Measurements from ENCODE around the gene CCSER1. TPM values are rescaled to one million over a fixed set of nuclear protein-coding genes. Genes with fewer than 3 reads are reported as not detected.

CCSER1 gene
- total and polyA plus RNA-seq, 2 experiments from 2014 or later, result 5.2 to 23.4 TPM

DNA sequence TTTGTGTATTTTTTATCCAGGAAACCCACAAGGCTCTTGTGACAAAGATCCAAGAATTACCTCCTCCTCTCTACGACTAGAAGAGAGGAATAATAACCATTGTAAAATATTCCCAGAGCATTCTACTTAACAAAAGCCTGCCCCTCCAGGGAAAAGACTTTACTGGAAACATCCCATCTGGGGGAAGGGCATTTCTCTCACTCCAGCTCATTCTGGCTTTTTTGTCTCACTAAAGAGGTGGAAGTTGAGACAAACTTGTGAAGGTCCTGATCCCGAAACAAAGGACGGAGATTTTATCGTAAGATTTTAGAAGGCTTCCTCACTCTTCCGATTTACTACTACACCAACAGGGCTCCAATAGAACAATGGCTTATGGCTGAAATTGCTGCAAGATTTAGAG lies 1484.6 kb downstream of the CCSER1 start:
- Histone ChIP-seq H3K79me2 (no peaks in the 10 kb centered on the region), H3K4me1 (ENCODE audit: insufficient read depth) (no peaks in the 10 kb centered on the region), H3K4me2 (no peak overlapping the region), H3K4me3 (no peak overlapping the region), H4K20me1 (ENCODE audit: insufficient read depth, poor library complexity, severe bottlenecking) (no peaks in the 10 kb centered on the region), H3K27ac (no peak overlapping the region), H2AFZ (no peak overlapping the region), H3K9me3 (ENCODE audit: low read depth) (no peaks in the 10 kb centered on the region), H3K36me3 (replicated peaks; ENCODE audit: insufficient read depth, low read depth) (no peaks in the 10 kb centered on the region), H3K27me3 (no peaks in the 10 kb centered on the region), H3K9me2 (replicated peaks; ENCODE audit: insufficient read depth) (no peaks in the 10 kb centered on the region)
- DNase-seq (ENCODE audit: low spot score), result no peak
- TF ChIP-seq, protein P1, sequence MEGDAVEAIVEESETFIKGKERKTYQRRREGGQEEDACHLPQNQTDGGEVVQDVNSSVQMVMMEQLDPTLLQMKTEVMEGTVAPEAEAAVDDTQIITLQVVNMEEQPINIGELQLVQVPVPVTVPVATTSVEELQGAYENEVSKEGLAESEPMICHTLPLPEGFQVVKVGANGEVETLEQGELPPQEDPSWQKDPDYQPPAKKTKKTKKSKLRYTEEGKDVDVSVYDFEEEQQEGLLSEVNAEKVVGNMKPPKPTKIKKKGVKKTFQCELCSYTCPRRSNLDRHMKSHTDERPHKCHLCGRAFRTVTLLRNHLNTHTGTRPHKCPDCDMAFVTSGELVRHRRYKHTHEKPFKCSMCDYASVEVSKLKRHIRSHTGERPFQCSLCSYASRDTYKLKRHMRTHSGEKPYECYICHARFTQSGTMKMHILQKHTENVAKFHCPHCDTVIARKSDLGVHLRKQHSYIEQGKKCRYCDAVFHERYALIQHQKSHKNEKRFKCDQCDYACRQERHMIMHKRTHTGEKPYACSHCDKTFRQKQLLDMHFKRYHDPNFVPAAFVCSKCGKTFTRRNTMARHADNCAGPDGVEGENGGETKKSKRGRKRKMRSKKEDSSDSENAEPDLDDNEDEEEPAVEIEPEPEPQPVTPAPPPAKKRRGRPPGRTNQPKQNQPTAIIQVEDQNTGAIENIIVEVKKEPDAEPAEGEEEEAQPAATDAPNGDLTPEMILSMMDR (IDR thresholded peaks at IDR 0.05; ENCODE audit: poor library complexity), result no peak
- TF ChIP-seq EZH2phosphoT487 (IDR thresholded peaks at IDR 0.05; ENCODE audit: low read depth, severe bottlenecking, unreplicated experiment) (no peak), EZH2 (IDR thresholded peaks at IDR 0.05; ENCODE audit: borderline replicate concordance) (no peak)
- WGBS (ENCODE audit: low lambda C conversion rate, missing lambda C conversion rate), result 87% methylated on average over 5 of the region's 5 CpGs

DNA sequence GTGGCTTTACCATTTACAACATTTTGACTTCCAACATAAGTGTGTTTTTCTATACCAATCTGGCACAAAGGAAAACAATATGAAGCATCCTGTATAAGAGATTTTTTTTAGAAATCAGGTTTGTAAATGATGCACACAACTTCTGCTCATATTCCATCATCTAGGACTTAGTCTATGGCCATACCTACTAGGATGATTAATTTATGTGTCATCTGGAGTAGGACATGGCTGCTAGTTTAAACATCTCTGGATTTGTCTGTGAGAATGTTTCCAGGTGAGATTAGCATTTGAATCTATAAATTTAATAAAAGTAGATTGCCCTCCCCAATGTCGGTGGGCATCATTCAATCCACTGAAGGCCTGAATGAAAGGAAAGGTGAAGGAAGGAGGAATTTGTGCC lies 1493.8 kb downstream of the CCSER1 start:
- Histone ChIP-seq H3K4me1 (ENCODE audit: insufficient read depth) (no peaks in the 10 kb centered on the region), H3K79me2 (no peaks in the 10 kb centered on the region), H4K20me1 (ENCODE audit: insufficient read depth, poor library complexity, severe bottlenecking) (no peaks in the 10 kb centered on the region), H2AFZ (no peak overlapping the region), H3K27ac (no peak overlapping the region), H3K4me3 (no peak overlapping the region), H3K4me2 (no peak overlapping the region), H3K27me3 (no peaks in the 10 kb centered on the region), H3K9me2 (replicated peaks; ENCODE audit: insufficient read depth) (no peaks in the 10 kb centered on the region), H3K36me3 (replicated peaks; ENCODE audit: insufficient read depth, low read depth) (no peaks in the 10 kb centered on the region), H3K9me3 (ENCODE audit: low read depth) (no peaks in the 10 kb centered on the region)
- 93% methylated on average over 1 of the region's 1 CpG for WGBS (ENCODE audit: low lambda C conversion rate, missing lambda C conversion rate)
- TF ChIP-seq EZH2 (IDR thresholded peaks at IDR 0.05; ENCODE audit: borderline replicate concordance) (no peak), EZH2phosphoT487 (IDR thresholded peaks at IDR 0.05; ENCODE audit: low read depth, severe bottlenecking, unreplicated experiment) (no peak)
- TF ChIP-seq, protein P1 (IDR thresholded peaks at IDR 0.05; ENCODE audit: poor library complexity), result no peak
- DNase-seq (ENCODE audit: low spot score), result no peak

DNA sequence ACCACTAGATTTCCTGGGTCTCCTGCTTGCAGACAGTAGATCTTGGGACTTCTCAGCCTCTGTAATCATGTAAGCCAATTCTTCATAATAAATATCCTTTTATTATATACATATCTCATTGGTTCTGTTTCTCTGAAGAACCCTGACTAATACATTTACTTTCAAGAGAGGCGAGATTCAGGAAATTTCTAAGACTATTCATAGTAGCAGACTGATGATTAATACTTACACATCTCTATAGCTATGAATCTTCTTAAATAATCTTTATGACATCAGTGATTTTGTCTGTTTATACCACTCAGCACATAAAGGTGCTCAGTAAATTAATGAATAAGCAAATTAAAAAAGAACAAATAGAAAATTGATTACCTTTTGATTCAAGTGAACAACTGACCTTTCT lies 1494.3 kb downstream of the CCSER1 start:
- 80% methylated on average over 1 of the region's 1 CpG for WGBS (ENCODE audit: low lambda C conversion rate, missing lambda C conversion rate)
- DNase-seq (ENCODE audit: low spot score), result no peak
- no peak overlapping the region for H3K4me3 ChIP-seq
- no peaks in the 10 kb centered on the region for H4K20me1 ChIP-seq (ENCODE audit: insufficient read depth, poor library complexity, severe bottlenecking)
- H3K4me2 ChIP-seq, result no peak overlapping the region
- H3K27ac ChIP-seq, result no peak overlapping the region
- H3K4me1 ChIP-seq (ENCODE audit: insufficient read depth), result no peaks in the 10 kb centered on the region
- no peaks in the 10 kb centered on the region for H3K9me3 ChIP-seq (ENCODE audit: low read depth)
- no peaks in the 10 kb centered on the region for H3K27me3 ChIP-seq
- no peaks in the 10 kb centered on the region for H3K36me3 ChIP-seq (replicated peaks; ENCODE audit: insufficient read depth, low read depth)
- TF ChIP-seq EZH2 (IDR thresholded peaks at IDR 0.05; ENCODE audit: borderline replicate concordance), result no peak
- no peak for TF ChIP-seq EZH2phosphoT487 (IDR thresholded peaks at IDR 0.05; ENCODE audit: low read depth, severe bottlenecking, unreplicated experiment)
- TF ChIP-seq, protein P1 (IDR thresholded peaks at IDR 0.05; ENCODE audit: poor library complexity), result no peak
- H3K9me2 ChIP-seq (replicated peaks; ENCODE audit: insufficient read depth), result no peaks in the 10 kb centered on the region
- H3K79me2 ChIP-seq, result no peaks in the 10 kb centered on the region
- H2AFZ ChIP-seq, result no peak overlapping the region

Measured in hepatocyte (in vitro differentiated cells).